HL-60 (cell line): ENCODE data around the gene MACROD2.

Experiments used
- CTCF ChIP-seq: IDR thresholded peaks from one replicate; pipeline ENCODE4 v1.5.1; 2011; ENCODE audit warnings: low read length, control low read depth, inconsistent platforms; ENCODE audit not compliant: insufficient read depth
- POLR2AphosphoS5 ChIP-seq: IDR thresholded peaks from 2 replicates; pipeline ENCODE4 v1.6.1; 2012; ENCODE audit warnings: low read depth

GRCh38 chr20:14879839-14880238 lies 884.5 kb downstream of the MACROD2 start:
- TF ChIP-seq POLR2AphosphoS5 (no peak), CTCF (no peak)
